K562 (cell line): ENCODE results near the gene RHOB. TPM values are rescaled to one million over a fixed set of nuclear protein-coding genes. Genes with fewer than 3 reads are reported as not detected.

ENCODE experiments used
- ELF4 ChIP-seq: fragments of 450-650 bp; formaldehyde crosslinking; IDR thresholded peaks from 2 replicates; pipeline ENCODE4 v1.4.0; 2022; ENCODE audit warnings: missing genetic modification characterization
- MCM5 ChIP-seq: fragments of 450-650 bp; IDR thresholded peaks from 2 replicates; pipeline ENCODE4 v1.6.1; 2016; ENCODE audit warnings: low read depth
- MED1 ChIP-seq: sonication (generic); formaldehyde crosslinking; IDR thresholded peaks from 2 replicates; pipeline ENCODE4 v1.8.1; 2023; ENCODE audit warnings: missing genetic modification reagents, borderline replicate concordance
- NR3C1 ChIP-seq: sonication (generic); formaldehyde crosslinking; IDR thresholded peaks from 2 replicates; pipeline ENCODE4 v1.8.1; 2022; ENCODE audit warnings: missing genetic modification reagents
- PHB ChIP-seq: fragments of 250-450 bp; sonication (Bioruptor Pico); IDR thresholded peaks from 2 replicates; pipeline ENCODE4 v1.5.0; 2021
- YBX1 ChIP-seq: fragments of 450-650 bp; IDR thresholded peaks from 2 replicates; pipeline ENCODE4 v1.7.1; 2016; ENCODE audit warnings: mild to moderate bottlenecking
- ZNF217 ChIP-seq: sonication (generic); formaldehyde crosslinking; IDR thresholded peaks from 2 replicates; pipeline ENCODE4 v1.8.0; 2022; ENCODE audit warnings: mild to moderate bottlenecking, missing genetic modification reagents
- ZNF551 ChIP-seq: fragments of 250-450 bp; sonication (Bioruptor Pico); IDR thresholded peaks from 2 replicates; pipeline ENCODE4 v1.5.0; 2021; ENCODE audit warnings: mild to moderate bottlenecking, moderate library complexity
- polyA plus RNA-seq, 8 experiments: library from polyadenylated mRNA; depleted of rRNA in 4 of 8; stranded (reverse) in 5 of 8; unstranded in 3 of 8; fragments of >200 nt; fragmentation: Nextera tagmentation in 2 of 8; fragmentation: Illumina TruSeq in 1 of 8; extraction: Ambion mirVana in 2 of 8; extraction: Trizol in 1 of 8; gene quantifications; 2 replicates each; pipeline versions ENCODE4 v1.2.1 to v1.2.3, GENCODE V29; 2011 to 2014; ENCODE audit warnings: inconsistent platforms in 1 of 8, missing spikeins in 1 of 8
- total RNA-seq, 7 experiments: library from RNA; depleted of rRNA in 6 of 7; stranded (reverse); fragments of >200 nt in 6 of 7; fragmentation: Illumina TruSeq in 2 of 7; extraction: Trizol in 2 of 7; gene quantifications; 2 replicates each; pipeline versions ENCODE4 v1.2.1 to v1.2.3, GENCODE V29; 2011 to 2021; ENCODE audit warnings: low replicate concordance in 1 of 7
- TF ChIP-seq, protein P1 (sequence below): fragments of 200-800 bp; sonication (Bioruptor generic); IDR thresholded peaks from 2 replicates; pipeline ENCODE4 v1.6.1; 2017; ENCODE audit warnings: missing genetic modification characterization, missing compliant biosample characterization
- TF ChIP-seq, protein P2 (sequence below): sonication (generic); formaldehyde crosslinking; IDR thresholded peaks from 2 replicates; pipeline ENCODE4 v1.8.1; 2022; ENCODE audit warnings: missing genetic modification reagents
- TF ChIP-seq, protein P3 (sequence below): fragments of 150-350 bp; conservative IDR thresholded peaks from 2 replicates; pipeline ENCODE4 v1.6.1; 2014; ENCODE audit warnings: low read length
- TF ChIP-seq, protein P4 (sequence below): fragments of 450-650 bp; IDR thresholded peaks from one replicate; pipeline ENCODE4 v1.6.1; 2018; ENCODE audit warnings: mild to moderate bottlenecking, moderate library complexity; ENCODE audit not compliant: partially characterized antibody
- TF ChIP-seq, protein P5 (sequence below): fragments of 250-450 bp; sonication (Bioruptor Pico); IDR thresholded peaks from 2 replicates; pipeline ENCODE4 v1.4.0; 2020; ENCODE audit warnings: mild to moderate bottlenecking, moderate library complexity

RHOB gene
- total and polyA plus RNA-seq, 9 of the 15 experiments (the other 6 are each of a cell fraction or from before 2014, with no cell fraction given), result 0.07 to 4.8 (median 1.1) TPM

DNA sequence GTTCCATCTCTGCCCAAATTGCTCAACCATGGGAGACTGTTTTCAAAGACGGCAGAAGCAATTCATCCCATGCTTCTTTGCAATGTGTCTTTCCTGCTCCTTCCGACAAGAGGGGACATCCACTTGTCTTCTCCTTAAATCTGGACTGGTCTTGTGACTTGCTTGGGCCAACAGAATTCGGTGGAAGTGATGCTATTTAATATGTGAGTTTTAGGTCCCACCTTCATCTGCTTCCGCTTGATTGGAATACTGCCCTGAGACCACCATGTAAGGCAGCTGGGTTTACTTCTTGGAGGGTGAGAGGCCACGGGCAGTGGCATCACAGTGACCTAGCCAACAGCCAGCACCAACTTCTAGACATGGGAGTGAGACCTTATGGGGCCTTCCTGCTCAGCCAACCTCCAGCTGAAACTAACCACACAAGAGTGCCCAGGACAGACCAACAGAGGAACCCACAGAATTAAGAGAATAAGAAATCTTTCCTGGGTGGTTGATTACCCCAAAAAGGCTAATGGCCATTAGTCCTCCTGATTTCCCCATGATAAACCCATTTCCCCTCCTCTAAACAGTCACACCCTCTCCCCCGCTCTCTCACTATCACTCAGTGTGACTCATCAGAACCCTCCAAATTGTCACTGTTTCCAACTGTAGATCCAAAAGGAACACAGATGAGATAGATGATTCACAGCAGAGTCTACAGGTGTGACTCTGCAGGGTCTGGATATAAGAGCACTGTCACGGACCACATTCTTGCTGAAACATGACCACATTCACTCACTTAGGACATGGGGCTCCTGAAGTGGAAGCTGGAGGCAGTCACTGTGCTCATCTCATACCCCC, 16.2 kb upstream of the RHOB start (continued):
- TF ChIP-seq PHB (CRISPR knock-in tag), result no peak
- no peak for TF ChIP-seq ZNF217
- TF ChIP-seq, protein P1, sequence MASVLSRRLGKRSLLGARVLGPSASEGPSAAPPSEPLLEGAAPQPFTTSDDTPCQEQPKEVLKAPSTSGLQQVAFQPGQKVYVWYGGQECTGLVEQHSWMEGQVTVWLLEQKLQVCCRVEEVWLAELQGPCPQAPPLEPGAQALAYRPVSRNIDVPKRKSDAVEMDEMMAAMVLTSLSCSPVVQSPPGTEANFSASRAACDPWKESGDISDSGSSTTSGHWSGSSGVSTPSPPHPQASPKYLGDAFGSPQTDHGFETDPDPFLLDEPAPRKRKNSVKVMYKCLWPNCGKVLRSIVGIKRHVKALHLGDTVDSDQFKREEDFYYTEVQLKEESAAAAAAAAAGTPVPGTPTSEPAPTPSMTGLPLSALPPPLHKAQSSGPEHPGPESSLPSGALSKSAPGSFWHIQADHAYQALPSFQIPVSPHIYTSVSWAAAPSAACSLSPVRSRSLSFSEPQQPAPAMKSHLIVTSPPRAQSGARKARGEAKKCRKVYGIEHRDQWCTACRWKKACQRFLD (CRISPR knock-in tag), result no peak
- TF ChIP-seq NR3C1 (CRISPR knock-in tag), result no peak
- TF ChIP-seq, protein P2, sequence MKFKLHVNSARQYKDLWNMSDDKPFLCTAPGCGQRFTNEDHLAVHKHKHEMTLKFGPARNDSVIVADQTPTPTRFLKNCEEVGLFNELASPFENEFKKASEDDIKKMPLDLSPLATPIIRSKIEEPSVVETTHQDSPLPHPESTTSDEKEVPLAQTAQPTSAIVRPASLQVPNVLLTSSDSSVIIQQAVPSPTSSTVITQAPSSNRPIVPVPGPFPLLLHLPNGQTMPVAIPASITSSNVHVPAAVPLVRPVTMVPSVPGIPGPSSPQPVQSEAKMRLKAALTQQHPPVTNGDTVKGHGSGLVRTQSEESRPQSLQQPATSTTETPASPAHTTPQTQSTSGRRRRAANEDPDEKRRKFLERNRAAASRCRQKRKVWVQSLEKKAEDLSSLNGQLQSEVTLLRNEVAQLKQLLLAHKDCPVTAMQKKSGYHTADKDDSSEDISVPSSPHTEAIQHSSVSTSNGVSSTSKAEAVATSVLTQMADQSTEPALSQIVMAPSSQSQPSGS (CRISPR knock-in tag), result no peak
- no peak for TF ChIP-seq YBX1
- TF ChIP-seq, protein P3, sequence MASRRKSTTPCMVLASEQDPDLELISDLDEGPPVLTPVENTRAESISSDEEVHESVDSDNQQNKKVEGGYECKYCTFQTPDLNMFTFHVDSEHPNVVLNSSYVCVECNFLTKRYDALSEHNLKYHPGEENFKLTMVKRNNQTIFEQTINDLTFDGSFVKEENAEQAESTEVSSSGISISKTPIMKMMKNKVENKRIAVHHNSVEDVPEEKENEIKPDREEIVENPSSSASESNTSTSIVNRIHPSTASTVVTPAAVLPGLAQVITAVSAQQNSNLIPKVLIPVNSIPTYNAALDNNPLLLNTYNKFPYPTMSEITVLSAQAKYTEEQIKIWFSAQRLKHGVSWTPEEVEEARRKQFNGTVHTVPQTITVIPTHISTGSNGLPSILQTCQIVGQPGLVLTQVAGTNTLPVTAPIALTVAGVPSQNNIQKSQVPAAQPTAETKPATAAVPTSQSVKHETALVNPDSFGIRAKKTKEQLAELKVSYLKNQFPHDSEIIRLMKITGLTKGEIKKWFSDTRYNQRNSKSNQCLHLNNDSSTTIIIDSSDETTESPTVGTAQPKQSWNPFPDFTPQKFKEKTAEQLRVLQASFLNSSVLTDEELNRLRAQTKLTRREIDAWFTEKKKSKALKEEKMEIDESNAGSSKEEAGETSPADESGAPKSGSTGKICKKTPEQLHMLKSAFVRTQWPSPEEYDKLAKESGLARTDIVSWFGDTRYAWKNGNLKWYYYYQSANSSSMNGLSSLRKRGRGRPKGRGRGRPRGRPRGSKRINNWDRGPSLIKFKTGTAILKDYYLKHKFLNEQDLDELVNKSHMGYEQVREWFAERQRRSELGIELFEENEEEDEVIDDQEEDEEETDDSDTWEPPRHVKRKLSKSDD, result no peak
- TF ChIP-seq MED1 (CRISPR knock-in tag), result no peak
- TF ChIP-seq ZNF551 (CRISPR knock-in tag), result no peak
- TF ChIP-seq ELF4, result peak; percentile 56; the same call in 1 of the 2 replicates
- TF ChIP-seq MCM5, result no peak
- TF ChIP-seq, protein P4, sequence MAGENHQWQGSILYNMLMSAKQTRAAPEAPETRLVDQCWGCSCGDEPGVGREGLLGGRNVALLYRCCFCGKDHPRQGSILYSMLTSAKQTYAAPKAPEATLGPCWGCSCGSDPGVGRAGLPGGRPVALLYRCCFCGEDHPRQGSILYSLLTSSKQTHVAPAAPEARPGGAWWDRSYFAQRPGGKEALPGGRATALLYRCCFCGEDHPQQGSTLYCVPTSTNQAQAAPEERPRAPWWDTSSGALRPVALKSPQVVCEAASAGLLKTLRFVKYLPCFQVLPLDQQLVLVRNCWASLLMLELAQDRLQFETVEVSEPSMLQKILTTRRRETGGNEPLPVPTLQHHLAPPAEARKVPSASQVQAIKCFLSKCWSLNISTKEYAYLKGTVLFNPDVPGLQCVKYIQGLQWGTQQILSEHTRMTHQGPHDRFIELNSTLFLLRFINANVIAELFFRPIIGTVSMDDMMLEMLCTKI, result no peak
- TF ChIP-seq, protein P5, sequence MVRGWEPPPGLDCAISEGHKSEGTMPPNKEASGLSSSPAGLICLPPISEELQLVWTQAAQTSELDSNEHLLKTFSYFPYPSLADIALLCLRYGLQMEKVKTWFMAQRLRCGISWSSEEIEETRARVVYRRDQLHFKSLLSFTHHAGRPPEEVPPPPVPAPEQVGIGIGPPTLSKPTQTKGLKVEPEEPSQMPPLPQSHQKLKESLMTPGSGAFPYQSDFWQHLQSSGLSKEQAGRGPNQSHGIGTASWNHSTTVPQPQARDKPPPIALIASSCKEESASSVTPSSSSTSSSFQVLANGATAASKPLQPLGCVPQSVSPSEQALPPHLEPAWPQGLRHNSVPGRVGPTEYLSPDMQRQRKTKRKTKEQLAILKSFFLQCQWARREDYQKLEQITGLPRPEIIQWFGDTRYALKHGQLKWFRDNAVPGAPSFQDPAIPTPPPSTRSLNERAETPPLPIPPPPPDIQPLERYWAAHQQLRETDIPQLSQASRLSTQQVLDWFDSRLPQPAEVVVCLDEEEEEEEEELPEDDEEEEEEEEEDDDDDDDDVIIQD (CRISPR knock-in tag), result no peak
